HG03139 (cell line): ENCODE results near the gene CDH13.
"Not testable (repeated sequence)": the region's sequence is repeated elsewhere in the genome, so short reads cannot be mapped to it uniquely, and the experiment has no call there.

Experiments used
- ATAC-seq: cut with Tn5 transposase; IDR thresholded peaks from one replicate; pipeline ENCODE4 v1.9.1; 2021; ENCODE audit not compliant: unreplicated experiment

CDH13 gene

DNA sequence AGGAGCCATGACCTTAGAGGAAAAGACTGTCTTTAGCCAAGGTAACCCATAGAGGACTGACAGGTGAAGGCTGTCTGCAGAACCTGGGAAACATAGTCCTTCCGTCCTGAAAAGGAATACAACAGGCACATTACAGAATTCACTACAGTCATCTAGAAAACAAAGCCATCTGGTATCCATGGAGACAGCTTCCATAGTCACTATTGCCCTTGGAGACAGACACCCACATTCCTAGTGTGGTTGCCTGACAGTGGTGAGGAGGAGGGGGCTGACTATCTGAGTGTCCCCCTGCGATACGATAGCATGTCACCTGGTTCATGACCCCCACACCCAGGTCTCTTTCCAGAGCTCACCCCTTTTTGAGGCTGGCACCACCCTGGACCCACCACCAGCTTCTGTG, 254.7 kb downstream of the CDH13 start:
- ATAC-seq, result no peak

GRCh38 chr16:82882226-82882625, 255.5 kb downstream of the CDH13 start:
- no peak for ATAC-seq

DNA sequence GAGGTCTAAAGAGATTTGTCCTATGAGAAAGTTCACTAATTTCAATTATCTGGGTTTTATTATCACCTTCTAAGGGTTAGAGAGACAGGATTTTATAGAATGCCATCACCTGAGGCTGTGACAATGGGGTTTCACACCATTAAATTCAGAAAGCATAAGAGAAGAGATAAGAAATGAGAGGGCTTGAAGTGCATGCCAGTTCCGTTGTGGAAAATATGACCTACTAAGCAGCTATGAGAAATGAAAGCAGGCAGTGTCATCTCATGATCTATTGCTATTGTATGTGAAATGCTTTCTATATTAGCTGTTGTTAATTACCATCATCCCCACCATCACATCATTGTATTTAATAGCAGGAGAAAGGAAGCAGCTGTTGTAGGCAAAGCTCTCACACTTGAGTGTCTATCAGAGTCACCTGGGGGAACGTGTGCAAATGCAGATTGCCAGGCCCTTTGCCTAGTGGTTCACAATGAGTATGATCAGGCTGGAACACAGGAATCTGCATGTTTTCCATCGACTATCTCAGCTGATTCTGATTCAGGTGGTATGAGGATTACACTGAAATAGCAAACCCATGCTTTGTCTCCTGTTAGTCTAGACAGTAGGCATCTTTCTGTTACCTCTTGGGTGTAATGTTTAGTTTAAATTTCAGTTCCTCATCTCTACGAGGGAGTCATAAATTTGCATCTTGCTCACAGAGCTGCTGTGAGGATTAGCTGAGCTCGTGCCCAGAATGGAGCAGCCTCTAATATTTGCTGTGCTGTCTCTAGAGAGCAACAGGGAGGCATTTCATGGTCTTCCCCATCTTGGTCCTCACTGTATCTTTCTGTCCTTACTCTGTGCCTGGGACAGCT, 256.4 kb downstream of the CDH13 start:
- peak; percentile 60 for ATAC-seq

DNA sequence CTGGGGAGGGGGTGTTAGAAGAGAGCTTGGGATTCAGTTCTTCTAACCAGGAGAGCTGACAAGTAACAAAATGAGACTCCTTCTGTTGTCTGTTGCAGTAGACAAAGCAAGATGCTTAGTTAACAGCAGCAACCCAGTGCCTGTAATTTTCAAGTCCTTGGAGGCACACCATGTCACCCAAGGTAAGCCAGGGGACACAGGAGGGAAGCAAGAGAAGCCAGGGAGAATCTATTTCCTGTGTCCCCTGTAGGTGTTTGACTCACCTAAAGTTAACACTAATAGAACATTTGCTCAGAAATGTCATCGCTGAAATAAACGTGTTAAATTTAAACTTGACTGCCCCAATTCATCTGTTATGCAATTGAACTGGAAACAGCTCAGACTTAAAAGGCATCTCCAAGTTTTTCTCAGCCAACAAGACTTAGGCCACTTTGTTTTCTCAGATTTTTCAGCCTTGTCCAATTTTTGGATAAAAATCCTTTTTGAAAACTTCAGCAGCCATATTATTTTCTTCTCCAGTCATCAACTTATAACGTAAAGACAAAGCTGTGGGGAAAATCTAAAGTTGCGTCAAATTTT, 257.6 kb downstream of the CDH13 start:
- ATAC-seq, result no peak

GRCh38 chr16:82886146-82886545, 259.4 kb downstream of the CDH13 start:
- ATAC-seq, result no peak

DNA sequence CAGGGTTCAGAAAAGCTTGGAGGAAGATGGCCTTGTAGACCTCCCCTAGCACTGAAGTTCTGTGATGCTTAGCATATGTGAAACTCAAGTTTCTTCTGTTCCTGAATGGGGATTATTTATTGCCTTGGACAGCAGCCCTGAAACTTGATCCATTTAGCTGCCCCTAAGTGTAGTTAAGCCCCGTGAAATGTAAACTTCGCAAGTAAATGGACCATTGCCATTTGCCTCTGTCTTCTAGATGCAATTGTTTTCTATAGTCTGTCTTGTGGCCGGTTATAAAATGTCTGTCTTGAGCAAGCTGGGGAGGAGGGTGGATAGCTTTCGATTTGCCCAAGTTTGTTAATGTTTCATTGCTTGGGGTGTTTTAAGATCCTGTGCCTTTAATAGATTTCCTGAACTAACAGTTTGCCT, 261.8 kb downstream of the CDH13 start:
- ATAC-seq, result no peak

GRCh38 chr16:82891424-82891823, 264.7 kb downstream of the CDH13 start:
- no peak for ATAC-seq

DNA sequence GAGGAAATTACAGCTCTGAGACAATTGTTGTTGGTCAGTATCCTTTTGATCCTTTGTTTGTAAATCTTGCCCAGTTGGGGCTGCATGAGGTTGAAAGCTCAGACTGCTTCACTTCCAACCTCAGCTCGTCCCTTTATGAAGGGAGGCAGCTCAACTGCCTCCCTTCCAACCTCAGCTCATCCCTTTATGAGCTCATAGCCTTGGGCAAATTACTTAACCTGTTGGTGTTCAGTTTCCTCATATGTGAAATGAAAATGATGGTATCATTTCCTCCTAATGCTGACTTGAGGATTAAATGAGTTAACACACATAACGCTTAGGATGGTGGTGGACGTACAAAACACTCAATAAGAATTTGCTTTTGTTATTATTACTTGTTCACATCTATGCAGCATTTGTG, 265.1 kb downstream of the CDH13 start:
- no peak for ATAC-seq

DNA sequence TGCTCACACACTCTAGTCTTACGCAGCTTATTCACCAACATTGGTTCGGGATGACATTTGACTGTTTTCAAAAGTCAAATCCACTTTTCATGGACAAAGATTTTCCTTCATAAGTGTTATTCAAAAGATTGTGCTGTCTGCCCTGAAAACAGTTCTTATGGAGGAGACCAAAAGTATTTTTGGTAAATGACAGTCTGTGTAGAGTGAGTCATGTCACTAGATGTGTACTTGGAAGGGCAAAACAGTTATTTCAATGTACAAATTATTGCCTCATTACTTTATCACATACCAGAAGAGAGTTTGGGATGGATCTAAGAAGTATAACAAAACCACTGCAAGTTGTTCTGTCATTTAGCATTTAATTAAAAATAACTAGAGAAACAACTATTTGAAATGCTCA, 265.6 kb downstream of the CDH13 start:
- ATAC-seq, result no peak

- no peak for ATAC-seq
These were observed 269.1 kb downstream of the CDH13 start for GRCh38 chr16:82895843-82896242.

DNA sequence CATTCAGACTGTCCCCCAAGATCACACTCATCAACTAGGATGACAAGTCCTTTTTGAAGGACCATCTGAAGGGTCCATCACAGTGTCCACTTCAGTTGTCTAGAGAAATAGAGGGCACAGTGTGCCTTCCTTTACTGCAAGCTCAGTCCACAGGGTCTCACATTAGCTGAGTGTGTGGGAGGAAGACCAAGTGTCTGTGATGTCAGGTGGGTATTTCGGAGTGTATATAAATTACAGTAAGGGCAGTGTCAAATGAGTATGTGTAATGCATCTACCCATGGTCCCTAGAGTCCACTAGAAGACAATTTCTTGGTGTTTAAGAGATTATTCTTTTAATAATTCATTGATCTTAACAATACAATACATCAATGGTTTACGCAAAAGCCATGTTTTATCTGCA, 272.2 kb downstream of the CDH13 start:
- no peak for ATAC-seq

DNA sequence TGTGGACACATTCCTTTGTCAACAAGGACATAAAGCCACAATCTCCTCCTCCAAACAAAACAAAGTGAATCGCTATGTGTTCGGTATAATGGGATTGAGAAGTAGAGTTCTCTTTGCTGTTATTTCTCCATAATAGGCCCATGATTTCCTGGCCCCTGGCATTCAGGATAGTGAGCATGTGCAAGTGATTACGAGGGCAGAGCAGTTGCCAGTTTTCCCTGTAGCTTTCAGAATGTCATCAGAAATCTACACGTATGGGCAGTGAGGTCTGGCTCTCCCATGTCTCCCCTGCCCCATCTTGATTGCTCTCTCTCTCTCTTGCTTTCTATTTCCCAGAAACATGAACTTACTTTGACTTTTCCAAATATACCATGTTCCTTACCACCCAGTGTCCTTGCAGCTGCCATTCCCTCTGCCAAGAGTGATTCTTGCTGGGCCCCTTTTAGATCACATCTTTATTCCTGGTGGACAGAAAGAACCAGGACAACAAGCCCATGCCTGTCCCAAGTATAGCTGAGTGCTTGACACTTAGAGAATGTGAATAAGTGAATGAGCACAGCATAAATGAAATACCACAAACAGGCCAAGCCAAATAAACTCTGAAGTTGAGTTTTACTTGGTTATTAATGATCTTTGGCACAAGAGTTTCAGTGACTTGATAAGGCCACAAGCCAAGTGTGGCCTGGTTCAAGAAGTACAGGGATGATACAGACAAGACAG, 273.1 kb downstream of the CDH13 start:
- ATAC-seq, result no peak

GRCh38 chr16:82900559-82900958, 273.8 kb downstream of the CDH13 start:
- no peak for ATAC-seq

- ATAC-seq, result no peak
These were observed 285.2 kb downstream of the CDH13 start for GRCh38 chr16:82911925-82912324.

- no peak for ATAC-seq
These were observed 288.5 kb downstream of the CDH13 start for GRCh38 chr16:82915139-82915824.

GRCh38 chr16:82917886-82918595, 291.3 kb downstream of the CDH13 start:
- ATAC-seq, result no peak

GRCh38 chr16:82924075-82924854, 297.5 kb downstream of the CDH13 start:
- ATAC-seq, result no peak

GRCh38 chr16:82926500-82926899, 299.7 kb downstream of the CDH13 start:
- no peak for ATAC-seq

DNA sequence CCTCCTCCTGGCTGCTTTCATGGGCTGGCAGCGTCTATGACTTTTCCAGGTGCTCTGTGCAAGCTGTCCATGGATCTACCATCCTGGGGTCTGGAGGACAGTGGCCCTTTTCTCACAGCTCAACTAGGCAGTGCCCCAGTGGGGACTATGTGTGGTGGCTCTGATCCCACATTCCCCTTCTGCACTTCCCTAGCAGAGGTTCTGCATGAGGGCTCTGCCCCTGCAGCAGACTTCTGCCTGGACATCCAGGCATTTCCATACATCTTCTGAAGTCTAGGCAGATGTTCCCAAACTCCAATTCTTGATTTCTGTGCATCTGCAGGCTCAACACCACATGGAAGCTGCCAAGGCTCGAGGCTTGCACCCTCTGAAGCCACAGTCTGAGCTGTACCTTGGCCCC, 307.2 kb downstream of the CDH13 start:
- not testable (repeated sequence) for ATAC-seq

GRCh38 chr16:82935766-82936165, 309.0 kb downstream of the CDH13 start:
- no peak for ATAC-seq
